Prostate gland (tissue), 2 donors: Measurements from ENCODE around the gene YIPF7. TPM values are rescaled to one million over a fixed set of nuclear protein-coding genes. Genes with fewer than 3 reads are reported as not detected.

Source experiments
- DNase-seq: peaks from one replicate; pipeline ENCODE4 v3.0.0-alpha.2; 2019; ENCODE audit warnings: low spot score
- H3K27ac ChIP-seq, 2 donors: fragments of 200-600 bp; sonication (generic); 2 replicates each; pipeline ENCODE4 v1.5.1; 2017 to 2019
- H3K27me3 ChIP-seq: fragments of 200-600 bp; sonication (generic); replicated peaks from 2 replicates; pipeline ENCODE4 v1.5.1; 2019; ENCODE audit not compliant: insufficient read depth
- H3K36me3 ChIP-seq, 2 donors: fragments of 200-600 bp; sonication (generic); 1 replicate in 1 of 2; 2 replicates in 1 of 2; pipeline versions ENCODE4 v1.5.1 to v1.8.1; 2017 to 2019
- H3K4me1 ChIP-seq: fragments of 200-600 bp; sonication (generic); replicated peaks from 2 replicates; pipeline ENCODE4 v1.5.1; 2019
- H3K4me3 ChIP-seq, 2 donors: fragments of 200-600 bp; sonication (generic); 2 replicates each; pipeline ENCODE4 v1.5.1; 2017 to 2019
- H3K9me3 ChIP-seq: fragments of 200-600 bp; sonication (generic); 2 replicates; pipeline ENCODE4 v1.5.1; 2017
- POLR2A ChIP-seq: fragments of 450-650 bp; IDR thresholded peaks from one replicate; pipeline ENCODE4 v1.6.1; 2016; ENCODE audit warnings: antibody characterized with exemption, mild to moderate bottlenecking
- POLR2AphosphoS5 ChIP-seq: sonication (generic); formaldehyde crosslinking; IDR thresholded peaks from one replicate; pipeline ENCODE4 v1.6.1; 2017; ENCODE audit warnings: antibody characterized with exemption
- WGBS: methylation state at CpG from one replicate; pipeline ENCODE4 v1.1.5; 2018; 5-methylcytosine and 5-hydroxymethylcytosine counted together
- intact Hi-C: fragments of 100-400 bp; cut with DNase I; formaldehyde crosslinking; loops from one replicate; pipeline ENCODE4 v1.14.2; 2022
- total RNA-seq, 2 donors: library from RNA; depleted of rRNA; stranded (reverse); fragments of >200 nt; gene quantifications; one replicate each; pipeline ENCODE4 v1.1.0, GENCODE V29; 2016
- TF ChIP-seq, protein P1 (sequence below), 4 experiments: fragments of 200-600 bp in 2 of 4; fragments of 450-650 bp in 2 of 4; sonication (generic) in 2 of 4; IDR thresholded peaks; 1 replicate in 3 of 4; 2 replicates in 1 of 4; pipeline ENCODE4 v1.5.1; 2016 to 2019; ENCODE audit warnings: antibody characterized with exemption in 4 of 4, mild to moderate bottlenecking in 2 of 4, moderate library complexity in 2 of 4

YIPF7 gene
- total RNA-seq, 2 donors from 2014 or later = not detected

DNA sequence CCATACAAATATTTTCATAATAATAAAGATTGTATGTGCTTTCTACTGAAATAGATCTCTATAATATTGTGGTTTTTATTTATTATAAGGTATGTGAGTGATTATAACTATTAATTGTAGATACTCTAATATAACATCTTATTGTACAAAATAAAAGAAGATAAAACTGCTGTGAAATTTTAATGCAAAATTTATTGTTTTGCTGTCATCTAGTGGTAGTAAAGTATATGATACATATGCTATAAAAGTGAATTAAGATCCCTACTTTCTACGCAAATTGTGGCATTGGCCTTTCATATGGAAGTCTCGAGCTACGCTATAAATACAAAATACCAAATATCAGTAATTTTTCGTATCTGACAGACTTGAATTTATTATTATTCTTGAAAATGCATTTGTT is 19.3 kb downstream of the YIPF7 start:
- H3K4me3 ChIP-seq = no peak overlapping the region
- H3K9me3 ChIP-seq = no peaks in the 10 kb centered on the region
- 54% methylated on average over 4 of the region's 4 CpGs for WGBS
- TF ChIP-seq POLR2A (no peak), POLR2AphosphoS5 (no peak)
- TF ChIP-seq, protein P1, sequence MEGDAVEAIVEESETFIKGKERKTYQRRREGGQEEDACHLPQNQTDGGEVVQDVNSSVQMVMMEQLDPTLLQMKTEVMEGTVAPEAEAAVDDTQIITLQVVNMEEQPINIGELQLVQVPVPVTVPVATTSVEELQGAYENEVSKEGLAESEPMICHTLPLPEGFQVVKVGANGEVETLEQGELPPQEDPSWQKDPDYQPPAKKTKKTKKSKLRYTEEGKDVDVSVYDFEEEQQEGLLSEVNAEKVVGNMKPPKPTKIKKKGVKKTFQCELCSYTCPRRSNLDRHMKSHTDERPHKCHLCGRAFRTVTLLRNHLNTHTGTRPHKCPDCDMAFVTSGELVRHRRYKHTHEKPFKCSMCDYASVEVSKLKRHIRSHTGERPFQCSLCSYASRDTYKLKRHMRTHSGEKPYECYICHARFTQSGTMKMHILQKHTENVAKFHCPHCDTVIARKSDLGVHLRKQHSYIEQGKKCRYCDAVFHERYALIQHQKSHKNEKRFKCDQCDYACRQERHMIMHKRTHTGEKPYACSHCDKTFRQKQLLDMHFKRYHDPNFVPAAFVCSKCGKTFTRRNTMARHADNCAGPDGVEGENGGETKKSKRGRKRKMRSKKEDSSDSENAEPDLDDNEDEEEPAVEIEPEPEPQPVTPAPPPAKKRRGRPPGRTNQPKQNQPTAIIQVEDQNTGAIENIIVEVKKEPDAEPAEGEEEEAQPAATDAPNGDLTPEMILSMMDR (IDR thresholded peaks at IDR 0.05) = no peak
- no peak overlapping the region for H3K27ac ChIP-seq
- no peaks in the 10 kb centered on the region for H3K4me1 ChIP-seq
- DNase-seq = no peak
- H3K27me3 ChIP-seq = no peaks in the 10 kb centered on the region
- H3K36me3 ChIP-seq = no peaks in the 10 kb centered on the region
- intact Hi-C loops = no loop called here

DNA sequence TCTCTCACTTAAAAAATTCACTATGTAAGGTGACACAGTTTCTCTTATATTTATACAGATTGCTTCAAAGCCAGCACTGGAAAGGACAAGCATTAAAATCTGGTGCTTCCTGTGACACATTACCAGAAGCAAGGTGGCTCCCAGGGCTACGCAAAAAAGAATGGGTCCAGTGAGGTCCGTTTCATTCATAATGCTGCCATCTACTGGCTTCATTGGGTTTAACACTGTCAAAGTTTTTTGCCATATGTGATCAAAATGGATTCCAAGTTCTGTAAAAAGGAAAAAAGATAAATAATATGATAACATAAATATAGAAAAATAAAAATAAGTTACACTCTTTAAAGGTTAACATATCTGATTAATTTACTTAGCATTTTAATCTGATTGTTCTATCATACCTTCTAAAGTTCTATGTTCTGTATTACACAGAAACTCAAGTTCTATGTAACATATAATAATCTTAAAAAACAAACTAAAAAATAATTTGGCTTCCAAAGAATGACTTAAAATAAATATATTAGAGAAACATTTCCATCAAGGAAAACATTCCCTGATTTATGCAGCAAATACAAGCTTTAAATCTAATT is 22.1 kb downstream of the YIPF7 start:
- DNase-seq = peak; percentile 15
- WGBS = 2% methylated on average over 2 of the region's 2 CpGs
- H3K36me3 ChIP-seq = no peaks in the 10 kb centered on the region
- no peaks in the 10 kb centered on the region for H3K9me3 ChIP-seq
- TF ChIP-seq POLR2AphosphoS5 (no peak), POLR2A (no peak)
- TF ChIP-seq, protein P1 (IDR thresholded peaks at IDR 0.05) = peak; percentile 11 to 50 (median 46)
- intact Hi-C loops = no loop called here
- H3K4me3 ChIP-seq = no peak overlapping the region
- H3K4me1 ChIP-seq = no peaks in the 10 kb centered on the region
- no peak overlapping the region for H3K27ac ChIP-seq
- H3K27me3 ChIP-seq = no peaks in the 10 kb centered on the region

DNA sequence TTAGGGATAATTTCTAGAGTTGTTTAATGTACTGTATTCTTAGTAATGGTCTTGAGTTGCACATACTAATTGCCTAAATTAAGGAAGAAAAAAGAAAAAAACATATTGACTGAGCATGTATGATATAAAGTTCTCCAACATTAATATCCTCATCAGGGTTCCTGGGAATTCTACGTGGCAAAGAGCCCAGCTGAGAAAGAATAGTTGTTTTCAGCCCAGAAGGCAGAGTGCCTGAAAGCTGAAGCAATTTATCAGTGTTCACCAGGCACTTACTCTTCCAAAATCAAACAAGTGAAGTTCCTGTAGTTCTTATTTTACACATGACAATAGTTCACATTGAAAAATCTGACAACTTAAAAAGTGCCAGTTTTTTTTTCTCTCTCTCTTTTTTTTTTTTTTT is 27.7 kb downstream of the YIPF7 start:
- Histone ChIP-seq H3K4me3 (no peak overlapping the region), H3K36me3 (no peaks in the 10 kb centered on the region), H3K9me3 (no peaks in the 10 kb centered on the region), H3K4me1 (no peaks in the 10 kb centered on the region), H3K27ac (no peak overlapping the region), H3K27me3 (no peaks in the 10 kb centered on the region)
- DNase-seq = no peak
- TF ChIP-seq, protein P1 (IDR thresholded peaks at IDR 0.05) = no peak
- TF ChIP-seq POLR2AphosphoS5 (no peak), POLR2A (no peak)
- intact Hi-C loops = no loop called here
- WGBS = 22% methylated on average over 1 of the region's 1 CpG

DNA sequence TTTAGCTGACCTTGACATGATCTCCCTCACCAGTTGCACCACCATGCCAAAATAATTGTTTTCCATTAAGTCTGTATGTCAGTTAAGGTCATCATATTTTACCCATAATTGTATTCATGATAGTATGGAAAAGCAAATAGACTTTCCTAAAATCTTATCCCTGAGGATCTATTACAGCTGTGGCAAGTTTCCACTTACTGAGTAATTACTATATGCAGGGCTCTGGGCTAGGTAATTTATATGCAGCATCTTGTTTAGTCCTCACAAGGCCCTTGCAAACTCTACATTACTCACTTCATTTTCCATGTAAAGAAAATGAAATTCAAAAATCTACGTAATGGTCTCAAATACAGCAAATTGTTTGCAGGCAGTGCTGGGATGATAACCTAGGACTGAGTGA is 34.8 kb downstream of the YIPF7 start:
- no peaks in the 10 kb centered on the region for H3K4me1 ChIP-seq
- no peak overlapping the region for H3K27ac ChIP-seq
- no peaks in the 10 kb centered on the region for H3K27me3 ChIP-seq
- intact Hi-C loops = no loop called here
- TF ChIP-seq, protein P1 (IDR thresholded peaks at IDR 0.05) = no peak
- TF ChIP-seq POLR2A (no peak), POLR2AphosphoS5 (no peak)
- H3K9me3 ChIP-seq = no peaks in the 10 kb centered on the region
- no peaks in the 10 kb centered on the region for H3K36me3 ChIP-seq
- WGBS = 89% methylated on average over 1 of the region's 1 CpG
- DNase-seq = no peak
- no peak overlapping the region for H3K4me3 ChIP-seq

DNA sequence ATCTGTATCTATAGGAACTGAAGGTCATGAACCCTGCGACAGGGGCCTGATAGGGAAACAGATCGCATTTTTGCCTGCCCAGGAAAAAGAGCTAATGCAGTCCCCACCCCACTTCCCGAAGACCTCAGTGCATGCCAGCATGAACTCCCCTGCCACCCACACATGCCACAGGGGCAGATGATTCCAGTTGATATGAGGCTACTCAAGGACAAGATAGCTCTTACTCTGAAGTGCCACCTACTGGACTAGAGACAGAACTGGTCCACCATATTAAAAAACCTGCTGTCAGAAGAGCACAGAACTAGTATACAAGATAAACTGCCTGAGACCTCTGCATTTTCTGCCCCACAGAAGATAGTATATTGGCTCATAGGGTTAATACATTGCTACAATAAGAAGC is 68.0 kb downstream of the YIPF7 start:
- no peaks in the 10 kb centered on the region for H3K4me1 ChIP-seq
- H3K36me3 ChIP-seq = no peaks in the 10 kb centered on the region
- no peak for DNase-seq
- no peak overlapping the region for H3K27ac ChIP-seq
- no peaks in the 10 kb centered on the region for H3K9me3 ChIP-seq
- no peaks in the 10 kb centered on the region for H3K27me3 ChIP-seq
- intact Hi-C loops = no loop called here
- no peak overlapping the region for H3K4me3 ChIP-seq
- TF ChIP-seq, protein P1 (IDR thresholded peaks at IDR 0.05) = no peak
- 93% methylated on average over 3 of the region's 3 CpGs for WGBS
